Nasal cavity respiratory epithelium epithelial cell of viscerocranial mucosa (primary cell): Measurements from ENCODE around the gene RPS6KL1. TPM values are rescaled to one million over a fixed set of nuclear protein-coding genes. Genes with fewer than 3 reads are reported as not detected.

Experiments
- total RNA-seq: library from RNA; depleted of rRNA; stranded (reverse); fragments of >200 nt; gene quantifications from 2 replicates; pipeline ENCODE4 v1.2.3, GENCODE V29; 2014

Gene RPS6KL1, protein sequence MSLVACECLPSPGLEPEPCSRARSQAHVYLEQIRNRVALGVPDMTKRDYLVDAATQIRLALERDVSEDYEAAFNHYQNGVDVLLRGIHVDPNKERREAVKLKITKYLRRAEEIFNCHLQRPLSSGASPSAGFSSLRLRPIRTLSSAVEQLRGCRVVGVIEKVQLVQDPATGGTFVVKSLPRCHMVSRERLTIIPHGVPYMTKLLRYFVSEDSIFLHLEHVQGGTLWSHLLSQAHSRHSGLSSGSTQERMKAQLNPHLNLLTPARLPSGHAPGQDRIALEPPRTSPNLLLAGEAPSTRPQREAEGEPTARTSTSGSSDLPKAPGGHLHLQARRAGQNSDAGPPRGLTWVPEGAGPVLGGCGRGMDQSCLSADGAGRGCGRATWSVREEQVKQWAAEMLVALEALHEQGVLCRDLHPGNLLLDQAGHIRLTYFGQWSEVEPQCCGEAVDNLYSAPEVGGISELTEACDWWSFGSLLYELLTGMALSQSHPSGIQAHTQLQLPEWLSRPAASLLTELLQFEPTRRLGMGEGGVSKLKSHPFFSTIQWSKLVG
- 0.43 and 9.6 TPM in 2 replicates for total RNA-seq

DNA sequence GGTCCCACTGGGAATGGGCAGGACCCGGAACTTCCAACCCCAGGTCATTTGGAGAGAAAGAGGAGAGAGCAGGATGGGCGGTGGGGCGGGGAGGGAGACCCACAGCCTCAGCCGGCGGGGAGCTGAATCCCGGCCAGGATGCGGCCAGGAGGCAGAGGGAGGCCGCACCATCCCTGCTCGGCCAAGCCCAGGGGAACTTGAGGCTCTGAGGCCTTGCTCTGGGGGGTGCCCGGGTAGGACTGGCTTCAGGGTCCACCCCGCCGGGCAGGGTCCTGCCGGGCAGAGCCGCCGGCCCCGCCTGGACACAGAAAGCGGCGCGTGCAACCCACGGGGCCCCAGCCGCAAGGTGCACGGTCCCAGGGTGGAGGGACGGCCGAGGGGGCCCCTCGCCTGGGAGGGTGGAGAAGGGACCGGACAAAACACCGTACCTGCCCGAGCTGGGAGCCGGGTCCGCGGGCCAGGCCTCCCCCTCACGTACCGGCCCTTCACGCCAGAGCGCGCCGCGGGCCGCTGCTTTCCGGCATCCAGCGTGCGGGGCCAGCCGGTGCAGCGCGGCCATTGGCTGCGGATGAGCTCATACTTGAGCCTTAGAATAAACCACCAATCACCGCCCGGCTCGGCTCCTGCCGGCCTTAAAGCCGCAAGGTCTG is at the start of gene RPS6KL1:
Gene RPS6KL1, minus strand, starts transcription at position 509 of the 650 bp plus-strand sequence. CDS start 1,719 bp downstream, outside the sequence.

DNA sequence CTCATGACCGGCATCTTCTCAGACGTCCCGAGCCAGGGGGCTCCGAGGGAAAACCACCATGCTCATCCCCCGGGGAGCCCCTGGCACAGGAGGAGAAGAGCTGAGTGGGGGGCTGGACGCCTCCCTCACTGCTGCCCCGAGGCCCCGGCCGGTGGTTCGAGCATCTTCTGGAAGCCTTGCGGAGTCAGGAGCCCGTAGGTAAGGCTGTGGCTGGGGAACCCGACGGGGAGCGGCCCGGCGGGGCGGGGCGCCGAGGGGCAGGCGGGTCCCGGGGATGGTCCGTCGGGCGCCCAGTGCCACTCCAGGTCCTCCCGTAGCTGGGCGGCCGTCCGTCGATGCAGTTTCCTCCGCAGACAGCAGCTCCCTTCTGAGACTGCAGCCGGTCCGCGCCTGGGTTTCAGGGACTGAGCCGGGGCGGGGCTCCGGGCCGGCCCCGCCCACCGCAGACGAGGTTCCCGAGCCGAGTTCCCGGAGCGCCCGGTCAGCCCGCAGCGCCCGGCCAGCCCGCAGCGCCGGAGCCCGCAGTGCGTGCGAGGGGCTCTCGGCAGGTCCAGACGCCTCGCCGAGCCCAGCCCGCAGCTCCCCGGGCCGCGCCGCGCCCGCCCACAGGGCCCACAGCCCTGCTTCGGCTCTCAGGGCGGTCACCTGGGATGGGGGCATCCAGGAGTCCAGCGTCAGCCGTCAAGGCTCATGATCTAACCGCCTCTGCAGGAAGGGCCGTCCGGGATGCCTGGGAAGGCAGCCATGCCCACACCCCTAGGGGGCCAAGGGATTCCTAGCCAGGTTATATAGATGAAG is 32.4 kb upstream of the RPS6KL1 start, which contains the start of gene PGF:
Gene PGF, minus strand, starts transcription at position 369 of the 798 bp plus-strand sequence. Its CDS starts 355 bp downstream, at position 14.

DNA sequence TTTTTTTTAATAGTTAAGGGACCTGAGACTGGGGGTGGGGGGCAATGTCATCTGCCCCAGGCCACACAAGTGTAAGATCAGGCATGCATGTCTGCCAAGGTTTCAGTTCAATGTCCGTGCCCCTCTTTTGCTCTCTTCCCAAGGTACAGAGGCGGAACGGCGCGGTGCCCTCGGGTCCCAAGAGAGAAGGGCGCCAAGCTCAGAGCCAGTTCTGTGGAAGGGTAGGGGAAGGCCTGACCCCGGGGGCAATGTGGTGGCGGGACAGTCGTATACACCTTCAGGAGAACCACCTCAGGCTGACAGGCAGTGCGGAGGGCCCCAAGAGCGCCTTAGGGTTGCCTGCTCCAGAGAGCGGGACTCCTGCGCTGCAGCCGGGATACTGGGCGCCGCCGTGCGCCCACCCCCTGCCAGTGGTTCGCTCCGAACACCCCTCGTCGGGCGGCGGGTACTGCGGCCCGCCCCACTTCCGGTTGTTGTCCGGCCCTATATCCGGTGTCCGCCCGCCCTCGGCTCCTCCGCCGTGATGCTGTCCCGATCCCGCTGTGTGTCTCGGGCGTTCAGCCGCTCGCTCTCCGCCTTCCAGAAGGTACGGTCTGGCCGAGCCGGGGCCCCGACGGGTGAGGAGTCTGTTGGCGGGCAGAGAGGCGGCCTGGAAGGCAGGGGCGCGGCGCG is 41.5 kb downstream of the RPS6KL1 start, which contains the start of gene DLST:
Gene DLST, plus strand, starts transcription at position 486 of the 672 bp plus-strand sequence. Its CDS starts 38 bp downstream, at position 524.

DNA sequence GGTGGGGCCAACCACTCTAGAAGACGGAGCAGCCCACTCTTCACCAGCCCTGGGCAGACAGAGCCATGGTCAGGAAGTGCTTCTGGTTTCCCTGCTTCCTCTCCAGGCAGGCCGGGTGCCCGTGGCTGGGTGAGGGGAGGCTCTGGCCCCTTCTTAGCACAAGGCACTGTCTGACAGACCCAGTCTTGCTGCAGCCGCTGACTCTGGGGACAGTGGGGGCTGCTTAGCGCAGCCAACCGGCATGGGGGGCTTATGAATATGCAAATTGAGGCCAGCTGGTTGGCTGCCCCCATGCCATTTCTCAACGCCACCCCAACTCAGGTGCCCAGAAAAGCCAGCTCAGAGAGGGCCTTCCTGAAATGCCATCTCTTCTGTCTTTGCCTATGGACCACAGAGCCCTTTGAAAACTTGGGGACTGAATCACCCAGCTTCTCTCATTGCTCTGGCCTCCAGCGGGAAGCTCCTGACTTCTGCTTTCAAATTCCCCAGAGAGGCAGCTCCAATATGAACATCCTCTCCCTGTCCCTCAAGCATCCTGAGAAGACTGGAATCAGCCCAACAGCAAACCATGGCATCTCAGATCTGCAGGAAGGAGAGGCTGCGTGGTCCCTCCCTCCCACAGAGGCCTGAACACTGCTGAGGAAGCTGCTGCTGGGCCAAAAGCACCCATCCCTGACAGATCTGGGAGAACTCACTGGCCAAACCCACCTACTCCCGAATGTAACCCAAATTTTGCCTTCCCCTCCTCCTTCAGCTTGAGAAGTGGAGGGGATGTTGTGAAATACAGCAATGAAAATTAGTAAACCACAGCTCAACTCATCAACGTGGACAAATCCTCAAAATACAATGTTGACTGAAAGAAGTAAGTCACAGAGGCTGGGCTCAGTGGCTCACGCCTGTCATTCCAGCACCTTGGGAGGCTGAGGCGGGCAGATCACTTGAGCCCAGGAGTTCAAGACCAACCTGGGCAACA is 46.8 kb downstream of the RPS6KL1 start, which contains the start of gene PROX2:
Gene PROX2, minus strand, starts transcription at position 205 of the 973 bp plus-strand sequence. CDS start 12,311 bp downstream, outside the sequence.

Other genes with a start within 250 kb of the RPS6KL1 start
- gene AREL1, start 210.2 kb downstream of the RPS6KL1 start, total RNA-seq: 25.6 and 36.7 TPM in 2 replicates
- 26.0 and 60.2 TPM in 2 replicates for gene FCF1, start 210.1 kb downstream of the RPS6KL1 start, total RNA-seq
- 11.6 and 52.0 TPM in 2 replicates for gene YLPM1, start 159.9 kb downstream of the RPS6KL1 start, total RNA-seq
- not detected in 2 replicates for gene PROX2, start 47.1 kb downstream of the RPS6KL1 start, total RNA-seq
- gene DLST, start 41.3 kb downstream of the RPS6KL1 start, total RNA-seq: 58.8 and 81.3 TPM in 2 replicates
- gene PGF, start 32.3 kb upstream of the RPS6KL1 start, total RNA-seq: 41.9 and 45.8 TPM in 2 replicates
- 64.3 and 69.4 TPM in 2 replicates for gene EIF2B2, start 79.7 kb upstream of the RPS6KL1 start, total RNA-seq
- 20.6 and 24.6 TPM in 2 replicates for gene MLH3, start 128.2 kb upstream of the RPS6KL1 start, total RNA-seq
- 4.6 and 6.8 TPM in 2 replicates for gene ACYP1, start 140.8 kb upstream of the RPS6KL1 start, total RNA-seq
- 0.68 and 0.71 TPM in 2 replicates for gene ZC2HC1C, start 146.4 kb upstream of the RPS6KL1 start, total RNA-seq
- 39.3 and 40.4 TPM in 2 replicates for gene NEK9, start 203.8 kb upstream of the RPS6KL1 start, total RNA-seq